Liver (tissue), 9 donors: ENCODE measurements around the gene JDP2. TPM values are rescaled to one million over a fixed set of nuclear protein-coding genes. Genes with fewer than 3 reads are reported as not detected.

Experiments used
- DNase-seq: peaks from one replicate; pipeline ENCODE4 v3.0.0-alpha.2; 2017; ENCODE audit warnings: low spot score
- H3K27ac ChIP-seq, 2 donors: one replicate each; pipeline ENCODE4 v1.7.0; 2013; ENCODE audit warnings: inconsistent platforms in 2 of 2, low read length in 2 of 2, control low read depth in 1 of 2, low read depth in 1 of 2, mild to moderate bottlenecking in 1 of 2
- H3K27me3 ChIP-seq, 4 donors: one replicate each; pipeline versions ENCODE4 v1.6.1 to v1.7.0; 2013; ENCODE audit warnings: low read length in 3 of 4, inconsistent platforms in 1 of 4, mild to moderate bottlenecking in 1 of 4, moderate library complexity in 1 of 4; ENCODE audit not compliant: control insufficient read depth in 4 of 4, insufficient read depth in 4 of 4
- H3K36me3 ChIP-seq, 4 donors: one replicate each; pipeline versions ENCODE4 v1.6.1 to v1.7.0; 2013; ENCODE audit warnings: low read length in 3 of 4, mild to moderate bottlenecking in 3 of 4, low read depth in 1 of 4, moderate library complexity in 1 of 4; ENCODE audit not compliant: control insufficient read depth in 4 of 4, insufficient read depth in 3 of 4
- H3K4me1 ChIP-seq, 4 donors: one replicate each; pipeline versions ENCODE4 v1.6.1 to v1.7.0; 2013; ENCODE audit warnings: low read length in 3 of 4, mild to moderate bottlenecking in 3 of 4, moderate library complexity in 1 of 4; ENCODE audit not compliant: control insufficient read depth in 4 of 4, insufficient read depth in 4 of 4
- H3K4me3 ChIP-seq, 3 donors: one replicate each; pipeline versions ENCODE4 v1.6.1 to v1.7.0; 2013; ENCODE audit warnings: low read length in 3 of 3, control low read depth in 1 of 3, low read depth in 1 of 3, mild to moderate bottlenecking in 1 of 3
- H3K9ac ChIP-seq, 2 donors: one replicate each; pipeline ENCODE4 v1.7.0; 2013; ENCODE audit warnings: low read length in 2 of 2, mild to moderate bottlenecking in 2 of 2, moderate library complexity in 2 of 2, control low read depth in 1 of 2, low read depth in 1 of 2
- H3K9me3 ChIP-seq, 4 donors: one replicate each; pipeline versions ENCODE4 v1.6.1 to v1.7.0; 2013; ENCODE audit warnings: low read length in 3 of 4; ENCODE audit not compliant: control insufficient read depth in 4 of 4
- FOXA1 ChIP-seq: IDR thresholded peaks from 2 replicates; pipeline ENCODE4 v1.6.1; 2016; ENCODE audit warnings: antibody characterized with exemption
- HNF4A ChIP-seq, 2 donors: conservative IDR thresholded peaks; 2 replicates each; pipeline ENCODE4 v1.6.1; 2016; ENCODE audit warnings: antibody characterized with exemption in 2 of 2, mild to moderate bottlenecking in 2 of 2
- HNF4G ChIP-seq: IDR thresholded peaks from 2 replicates; pipeline ENCODE4 v1.6.1; 2016; ENCODE audit warnings: antibody characterized with exemption
- JUND ChIP-seq, 2 donors: IDR thresholded peaks; 2 replicates each; pipeline ENCODE4 v1.6.1; 2016; ENCODE audit warnings: antibody characterized with exemption in 2 of 2
- NR2F2 ChIP-seq: IDR thresholded peaks from 2 replicates; pipeline ENCODE4 v1.6.1; 2016; ENCODE audit warnings: antibody characterized with exemption
- RAD21 ChIP-seq, 2 donors: IDR thresholded peaks; 2 replicates each; pipeline ENCODE4 v1.6.1; 2016; ENCODE audit warnings: antibody characterized with exemption in 2 of 2, mild to moderate bottlenecking in 2 of 2
- RXRA ChIP-seq, 2 donors: IDR thresholded peaks; 2 replicates each; pipeline ENCODE4 v1.6.1; 2017 to 2018; ENCODE audit warnings: antibody characterized with exemption in 2 of 2, mild to moderate bottlenecking in 1 of 2
- TAF1 ChIP-seq: conservative IDR thresholded peaks from 2 replicates; pipeline ENCODE4 v1.6.1; 2016; ENCODE audit warnings: antibody characterized with exemption, mild to moderate bottlenecking
- WGBS: extraction: QIAGEN DNeasy Blood & Tissue Kit; methylation state at CpG from one replicate; pipeline ENCODE4 v1.1.7; 2013; 5-methylcytosine and 5-hydroxymethylcytosine counted together
- polyA plus RNA-seq, 2 donors: library from polyadenylated mRNA; stranded (reverse) in 1 of 2; unstranded in 1 of 2; fragments of 200-250 nt in 1 of 2; fragments of >200 nt in 1 of 2; fragmentation: Nextera tagmentation in 1 of 2; extraction: Ambion mirVana in 1 of 2; gene quantifications; one replicate each; pipeline versions ENCODE4 v1.2.1 to v1.2.3, GENCODE V29; 2013 to 2015
- total RNA-seq, 2 donors: library from RNA; depleted of rRNA; stranded (reverse); fragments of >200 nt; gene quantifications; one replicate each; pipeline ENCODE4 v1.2.3, GENCODE V29; 2014
- TF ChIP-seq, protein P1 (sequence below): IDR thresholded peaks from 2 replicates; pipeline ENCODE4 v1.6.1; 2016; ENCODE audit warnings: antibody characterized with exemption
- TF ChIP-seq, protein P2 (sequence below): fragments of 150-350 bp; IDR thresholded peaks from 2 replicates; pipeline ENCODE4 v1.5.1; 2017; ENCODE audit warnings: improper control_type of control experiment, low read depth, low read length; ENCODE audit not compliant: missing input control
- TF ChIP-seq, protein P3 (sequence below): IDR thresholded peaks from 2 replicates; pipeline ENCODE4 v1.6.1; 2016; ENCODE audit warnings: antibody characterized with exemption, mild to moderate bottlenecking
- TF ChIP-seq, protein P4 (sequence below): IDR thresholded peaks from 2 replicates; pipeline ENCODE4 v1.6.1; 2016; ENCODE audit warnings: antibody characterized with exemption
- TF ChIP-seq, protein P5 (sequence below): IDR thresholded peaks from 2 replicates; pipeline ENCODE4 v1.6.1; 2016; ENCODE audit warnings: antibody characterized with exemption
- donor health status: healthy.
- donor health status: healthy.
- donor health status: healthy.
- donor health status: healthy.
- donor health status: healthy.

JDP2 gene
- total and polyA plus RNA-seq, 4 donors: 2.4 to 14.6 (median 8.7) TPM

DNA sequence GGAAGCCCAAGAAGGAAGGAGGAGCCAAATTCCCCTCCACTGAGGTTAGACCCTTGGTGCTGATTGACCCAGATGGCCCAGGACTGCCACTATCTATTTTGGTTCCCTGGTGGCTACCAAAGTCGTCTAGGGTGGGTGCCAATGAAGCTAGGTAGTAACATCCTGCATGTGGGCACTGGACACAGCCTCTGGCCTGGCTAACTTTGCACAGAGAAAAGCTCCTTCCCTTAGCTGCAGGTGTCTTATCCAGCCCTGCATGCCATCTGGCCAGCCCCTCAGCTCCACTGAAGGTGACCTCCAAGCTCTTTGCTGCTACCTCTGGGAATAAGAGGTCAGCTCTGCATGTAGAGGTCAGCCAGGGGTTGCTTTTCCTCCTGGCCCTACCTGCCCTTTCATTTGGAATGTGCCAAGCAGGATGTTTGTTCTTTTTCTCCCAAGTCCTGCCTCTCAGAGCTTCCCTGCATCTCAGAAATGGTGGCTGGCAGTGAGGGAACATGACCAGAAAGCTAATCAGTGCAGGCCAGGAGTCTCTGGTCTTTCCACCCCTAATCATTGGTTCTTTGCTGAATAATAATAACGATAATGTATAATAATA, 34.0 kb downstream of the JDP2 start:
- TF ChIP-seq, protein P1, sequence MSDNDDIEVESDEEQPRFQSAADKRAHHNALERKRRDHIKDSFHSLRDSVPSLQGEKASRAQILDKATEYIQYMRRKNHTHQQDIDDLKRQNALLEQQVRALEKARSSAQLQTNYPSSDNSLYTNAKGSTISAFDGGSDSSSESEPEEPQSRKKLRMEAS: no peak
- TF ChIP-seq, protein P2, sequence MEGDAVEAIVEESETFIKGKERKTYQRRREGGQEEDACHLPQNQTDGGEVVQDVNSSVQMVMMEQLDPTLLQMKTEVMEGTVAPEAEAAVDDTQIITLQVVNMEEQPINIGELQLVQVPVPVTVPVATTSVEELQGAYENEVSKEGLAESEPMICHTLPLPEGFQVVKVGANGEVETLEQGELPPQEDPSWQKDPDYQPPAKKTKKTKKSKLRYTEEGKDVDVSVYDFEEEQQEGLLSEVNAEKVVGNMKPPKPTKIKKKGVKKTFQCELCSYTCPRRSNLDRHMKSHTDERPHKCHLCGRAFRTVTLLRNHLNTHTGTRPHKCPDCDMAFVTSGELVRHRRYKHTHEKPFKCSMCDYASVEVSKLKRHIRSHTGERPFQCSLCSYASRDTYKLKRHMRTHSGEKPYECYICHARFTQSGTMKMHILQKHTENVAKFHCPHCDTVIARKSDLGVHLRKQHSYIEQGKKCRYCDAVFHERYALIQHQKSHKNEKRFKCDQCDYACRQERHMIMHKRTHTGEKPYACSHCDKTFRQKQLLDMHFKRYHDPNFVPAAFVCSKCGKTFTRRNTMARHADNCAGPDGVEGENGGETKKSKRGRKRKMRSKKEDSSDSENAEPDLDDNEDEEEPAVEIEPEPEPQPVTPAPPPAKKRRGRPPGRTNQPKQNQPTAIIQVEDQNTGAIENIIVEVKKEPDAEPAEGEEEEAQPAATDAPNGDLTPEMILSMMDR: no peak
- TF ChIP-seq HNF4A (conservative IDR thresholded peaks at IDR 0.05): peak; percentile 14 to 38
- TF ChIP-seq RAD21 (IDR thresholded peaks at IDR 0.05): peak in 1 of 2 donors; percentile 13
- peak; percentile 54 for TF ChIP-seq NR2F2
- no peak for TF ChIP-seq TAF1
- TF ChIP-seq RXRA (IDR thresholded peaks at IDR 0.05): peak; percentile 73 to 86
- TF ChIP-seq, protein P3, sequence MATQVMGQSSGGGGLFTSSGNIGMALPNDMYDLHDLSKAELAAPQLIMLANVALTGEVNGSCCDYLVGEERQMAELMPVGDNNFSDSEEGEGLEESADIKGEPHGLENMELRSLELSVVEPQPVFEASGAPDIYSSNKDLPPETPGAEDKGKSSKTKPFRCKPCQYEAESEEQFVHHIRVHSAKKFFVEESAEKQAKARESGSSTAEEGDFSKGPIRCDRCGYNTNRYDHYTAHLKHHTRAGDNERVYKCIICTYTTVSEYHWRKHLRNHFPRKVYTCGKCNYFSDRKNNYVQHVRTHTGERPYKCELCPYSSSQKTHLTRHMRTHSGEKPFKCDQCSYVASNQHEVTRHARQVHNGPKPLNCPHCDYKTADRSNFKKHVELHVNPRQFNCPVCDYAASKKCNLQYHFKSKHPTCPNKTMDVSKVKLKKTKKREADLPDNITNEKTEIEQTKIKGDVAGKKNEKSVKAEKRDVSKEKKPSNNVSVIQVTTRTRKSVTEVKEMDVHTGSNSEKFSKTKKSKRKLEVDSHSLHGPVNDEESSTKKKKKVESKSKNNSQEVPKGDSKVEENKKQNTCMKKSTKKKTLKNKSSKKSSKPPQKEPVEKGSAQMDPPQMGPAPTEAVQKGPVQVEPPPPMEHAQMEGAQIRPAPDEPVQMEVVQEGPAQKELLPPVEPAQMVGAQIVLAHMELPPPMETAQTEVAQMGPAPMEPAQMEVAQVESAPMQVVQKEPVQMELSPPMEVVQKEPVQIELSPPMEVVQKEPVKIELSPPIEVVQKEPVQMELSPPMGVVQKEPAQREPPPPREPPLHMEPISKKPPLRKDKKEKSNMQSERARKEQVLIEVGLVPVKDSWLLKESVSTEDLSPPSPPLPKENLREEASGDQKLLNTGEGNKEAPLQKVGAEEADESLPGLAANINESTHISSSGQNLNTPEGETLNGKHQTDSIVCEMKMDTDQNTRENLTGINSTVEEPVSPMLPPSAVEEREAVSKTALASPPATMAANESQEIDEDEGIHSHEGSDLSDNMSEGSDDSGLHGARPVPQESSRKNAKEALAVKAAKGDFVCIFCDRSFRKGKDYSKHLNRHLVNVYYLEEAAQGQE: no peak
- TF ChIP-seq, protein P4, sequence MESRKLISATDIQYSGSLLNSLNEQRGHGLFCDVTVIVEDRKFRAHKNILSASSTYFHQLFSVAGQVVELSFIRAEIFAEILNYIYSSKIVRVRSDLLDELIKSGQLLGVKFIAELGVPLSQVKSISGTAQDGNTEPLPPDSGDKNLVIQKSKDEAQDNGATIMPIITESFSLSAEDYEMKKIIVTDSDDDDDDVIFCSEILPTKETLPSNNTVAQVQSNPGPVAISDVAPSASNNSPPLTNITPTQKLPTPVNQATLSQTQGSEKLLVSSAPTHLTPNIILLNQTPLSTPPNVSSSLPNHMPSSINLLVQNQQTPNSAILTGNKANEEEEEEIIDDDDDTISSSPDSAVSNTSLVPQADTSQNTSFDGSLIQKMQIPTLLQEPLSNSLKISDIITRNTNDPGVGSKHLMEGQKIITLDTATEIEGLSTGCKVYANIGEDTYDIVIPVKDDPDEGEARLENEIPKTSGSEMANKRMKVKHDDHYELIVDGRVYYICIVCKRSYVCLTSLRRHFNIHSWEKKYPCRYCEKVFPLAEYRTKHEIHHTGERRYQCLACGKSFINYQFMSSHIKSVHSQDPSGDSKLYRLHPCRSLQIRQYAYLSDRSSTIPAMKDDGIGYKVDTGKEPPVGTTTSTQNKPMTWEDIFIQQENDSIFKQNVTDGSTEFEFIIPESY: no peak
- TF ChIP-seq FOXA1: no peak
- Histone ChIP-seq H3K9me3 (no peaks in the 10 kb centered on the region), H3K27ac (no peak overlapping the region), H3K9ac (no peak overlapping the region), H3K4me3 (no peak overlapping the region), H3K36me3 (peaks cover 0 to 2% (median under 1%) of the 10 kb centered on the region in 4 donors), H3K4me1 (peaks cover 6 to 29% (median 10%) of the 10 kb centered on the region in 4 donors), H3K27me3 (no peaks in the 10 kb centered on the region)
- 74% methylated on average over 2 of the region's 2 CpGs for WGBS
- no peak for DNase-seq

DNA sequence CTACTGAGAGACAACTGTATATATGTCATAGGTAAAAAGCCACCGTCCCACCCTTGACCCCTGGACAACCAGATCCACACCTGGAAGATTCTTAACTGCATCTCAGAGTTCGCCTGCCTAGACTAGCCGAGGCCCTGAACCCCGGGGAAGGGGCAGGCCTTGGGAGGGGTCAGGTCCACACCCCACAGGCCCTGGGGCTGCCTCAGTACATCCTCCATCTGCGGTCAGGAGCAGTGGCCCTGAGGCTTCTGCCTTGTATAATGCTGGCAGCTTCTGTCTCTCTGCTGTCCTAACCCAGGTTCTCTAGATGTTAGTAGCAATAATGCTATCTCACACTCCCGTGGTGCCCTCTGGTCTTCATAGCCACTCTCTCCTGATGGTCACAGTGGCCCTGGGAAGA, 36.8 kb downstream of the JDP2 start:
- WGBS: 94% methylated on average over 6 of the region's 6 CpGs

More for the DNA sequence above, 36.8 kb downstream of the JDP2 start:
- Histone ChIP-seq H3K4me3 (no peak overlapping the region), H3K9me3 (no peaks in the 10 kb centered on the region), H3K9ac (no peak overlapping the region), H3K36me3 (peaks cover 0 to 2% (median under 1%) of the 10 kb centered on the region in 4 donors), H3K27me3 (no peaks in the 10 kb centered on the region), H3K27ac (no peak overlapping the region), H3K4me1 (peaks cover 5 to 26% (median 11%) of the 10 kb centered on the region in 4 donors)
- TF ChIP-seq, protein P4: no peak
- TF ChIP-seq HNF4G (no peak), HNF4A (conservative IDR thresholded peaks at IDR 0.05) (no peak), RAD21 (IDR thresholded peaks at IDR 0.05) (no peak), JUND (IDR thresholded peaks at IDR 0.05) (no peak), RXRA (IDR thresholded peaks at IDR 0.05) (no peak)
- TF ChIP-seq, protein P5, sequence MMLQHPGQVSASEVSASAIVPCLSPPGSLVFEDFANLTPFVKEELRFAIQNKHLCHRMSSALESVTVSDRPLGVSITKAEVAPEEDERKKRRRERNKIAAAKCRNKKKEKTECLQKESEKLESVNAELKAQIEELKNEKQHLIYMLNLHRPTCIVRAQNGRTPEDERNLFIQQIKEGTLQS: no peak
- TF ChIP-seq, protein P3: no peak
- no peak for DNase-seq
